Gastroesophageal sphincter (tissue), 4 donors: ENCODE measurements around the gene SLC9A8. TPM values are rescaled to one million over a fixed set of nuclear protein-coding genes. Genes with fewer than 3 reads are reported as not detected.
"Not testable (repeated sequence)": the region's sequence is repeated elsewhere in the genome, so short reads cannot be mapped to it uniquely, and the experiment has no call there.

Experiments used
- ATAC-seq: fragments of 150-250 bp; one replicate; pipeline ENCODE4 v1.9.1; 2016; ENCODE audit warnings: mild to moderate bottlenecking, moderate library complexity
- H3K27ac ChIP-seq, 4 donors: fragments of 200-600 bp; sonication (generic) in 3 of 4; 1 replicate in 3 of 4; 2 replicates in 1 of 4; pipeline ENCODE4 v1.5.1; 2016 to 2019
- H3K27me3 ChIP-seq: fragments of 200-600 bp; sonication (generic); one replicate; pipeline ENCODE4 v1.5.1; 2019
- H3K36me3 ChIP-seq, 2 donors: fragments of 200-600 bp; sonication (generic); one replicate each; pipeline ENCODE4 v1.5.1; 2019; ENCODE audit warnings: control low read depth in 1 of 2
- H3K4me1 ChIP-seq, 3 donors: fragments of 200-600 bp; sonication (generic); 1 replicate in 2 of 3; 2 replicates in 1 of 3; pipeline ENCODE4 v1.5.1; 2016 to 2019; ENCODE audit warnings: control low read depth in 2 of 3
- H3K4me3 ChIP-seq, 2 donors: fragments of 200-600 bp; sonication (generic); one replicate each; pipeline ENCODE4 v1.5.1; 2019; ENCODE audit warnings: mild to moderate bottlenecking in 1 of 2, moderate library complexity in 1 of 2
- H3K9me3 ChIP-seq, 3 donors: fragments of 200-600 bp; sonication (generic); one replicate each; pipeline ENCODE4 v1.5.1; 2017 to 2019; ENCODE audit warnings: control low read depth in 2 of 3
- CTCF ChIP-seq, 4 experiments: fragments of 200-600 bp in 2 of 4; fragments of 450-650 bp in 2 of 4; sonication (generic) in 1 of 4; IDR thresholded peaks; one replicate each; pipeline ENCODE4 v1.5.1; 2017 to 2019; ENCODE audit warnings: antibody characterized with exemption in 4 of 4, mild to moderate bottlenecking in 2 of 4, moderate library complexity in 2 of 4
- EP300 ChIP-seq: sonication (generic); formaldehyde crosslinking; IDR thresholded peaks from one replicate; pipeline ENCODE4 v1.6.1; 2017; ENCODE audit warnings: antibody characterized with exemption, mild to moderate bottlenecking
- POLR2A ChIP-seq, 2 donors: fragments of 450-650 bp; IDR thresholded peaks; one replicate each; pipeline ENCODE4 v1.6.1; 2017; ENCODE audit warnings: antibody characterized with exemption in 2 of 2, mild to moderate bottlenecking in 2 of 2, moderate library complexity in 1 of 2
- POLR2AphosphoS5 ChIP-seq: sonication (generic); formaldehyde crosslinking; IDR thresholded peaks from one replicate; pipeline ENCODE4 v1.6.1; 2017; ENCODE audit warnings: antibody characterized with exemption
- WGBS, 2 donors: methylation state at CpG; one replicate each; pipeline ENCODE4 v1.1.5; 2018; ENCODE audit warnings: low coverage in 1 of 2; 5-methylcytosine and 5-hydroxymethylcytosine counted together
- total RNA-seq, 4 donors: library from RNA; depleted of rRNA; stranded (reverse); fragments of >200 nt; gene quantifications; one replicate each; pipeline ENCODE4 v1.1.0, GENCODE V29; 2016

Gene SLC9A8
- total RNA-seq, 4 donors from 2014 or later = 4.7 to 9.3 (median 7.5) TPM

DNA sequence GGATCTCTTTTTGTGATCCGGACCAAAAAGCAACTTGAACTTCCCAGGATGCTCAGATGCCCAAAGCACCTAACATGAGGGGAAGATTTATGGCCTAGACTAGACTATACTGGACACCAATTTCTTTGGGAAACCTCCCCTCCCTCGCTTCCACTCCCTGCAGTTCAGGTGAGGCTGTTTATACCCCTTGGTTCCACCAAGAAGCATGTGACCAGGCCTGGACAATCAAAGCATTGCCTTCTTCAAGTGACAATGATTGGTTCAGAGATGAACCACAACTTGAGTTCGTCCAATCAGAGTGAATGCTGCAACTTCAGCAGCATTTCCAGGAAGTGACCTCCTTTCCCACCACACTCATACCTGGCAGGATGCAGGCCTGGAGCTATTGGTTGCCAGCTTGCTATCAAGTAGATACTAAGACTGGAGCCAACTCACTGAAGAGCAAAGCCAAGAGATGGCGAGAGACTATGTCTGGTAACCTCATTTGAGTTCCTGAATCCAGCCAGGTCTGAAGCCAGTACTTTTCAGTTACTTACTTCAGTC lies 45.6 kb upstream of the SLC9A8 start:
- H3K27me3 ChIP-seq = no peaks in the 10 kb centered on the region
- H3K36me3 ChIP-seq = no peaks in the 10 kb centered on the region
- no peak overlapping the region for H3K4me3 ChIP-seq
- H3K27ac ChIP-seq = no peak overlapping the region
- no peak for ATAC-seq
- no peak for TF ChIP-seq POLR2AphosphoS5
- no peak for TF ChIP-seq POLR2A (IDR thresholded peaks at IDR 0.05)
- TF ChIP-seq EP300 = no peak
- TF ChIP-seq CTCF (IDR thresholded peaks at IDR 0.05) = no peak
- no peaks in the 10 kb centered on the region for H3K9me3 ChIP-seq
- peaks cover 0 to 39% (median 13%) of the 10 kb centered on the region in 3 donors for H3K4me1 ChIP-seq
- WGBS, 2 donors = 63 to 79% methylated on average over 1 to 3 of the region's 4 CpGs

DNA sequence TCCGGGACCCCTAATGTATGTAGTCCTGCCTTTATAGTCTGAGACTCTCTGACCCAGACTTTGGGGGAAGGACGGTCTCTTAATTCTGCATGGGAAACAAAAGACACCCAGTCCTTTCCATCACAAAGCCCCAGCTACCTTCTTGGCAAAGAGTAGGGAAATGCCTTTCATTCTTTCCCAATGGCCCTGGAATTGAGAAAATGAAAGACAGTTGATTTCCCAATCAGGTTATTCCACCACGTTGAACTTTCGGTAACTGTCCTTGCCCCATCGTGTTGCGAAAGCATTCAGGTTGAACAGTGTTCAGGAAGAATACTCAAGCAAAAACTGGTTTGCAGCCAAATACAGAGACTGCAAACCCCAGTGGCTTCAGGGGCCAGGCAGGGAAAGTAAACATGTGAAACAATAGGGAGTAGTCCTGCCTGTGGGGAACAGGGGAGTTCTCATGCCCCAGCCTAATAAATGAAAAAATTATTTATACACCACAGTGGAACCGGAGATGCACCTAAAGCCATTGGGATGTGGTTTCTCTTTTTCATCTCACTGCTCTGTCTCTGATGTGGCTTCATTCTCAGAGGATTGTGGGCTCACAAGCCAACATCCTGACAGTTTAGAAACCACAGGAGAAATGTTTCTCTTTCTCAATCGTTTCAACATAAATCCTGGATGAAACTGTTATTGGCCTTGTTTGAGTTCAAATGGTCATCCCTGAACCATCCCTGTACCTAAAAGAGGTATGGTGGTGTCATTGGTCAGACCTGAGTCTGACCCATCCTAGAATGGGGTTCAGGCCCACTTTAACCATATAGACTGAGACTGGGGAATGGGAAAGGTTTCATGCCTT lies 44.2 kb upstream of the SLC9A8 start:
- H3K27me3 ChIP-seq = no peaks in the 10 kb centered on the region
- H3K4me3 ChIP-seq = no peak overlapping the region
- no peaks in the 10 kb centered on the region for H3K9me3 ChIP-seq
- WGBS, 2 donors = 38 to 41% methylated on average over 4 to 6 of the region's 8 CpGs
- H3K27ac ChIP-seq = peak overlapping the region in 3 of 4 donors; percentile 65 to 87 (median 68)
- ATAC-seq = peak; percentile 82
- H3K36me3 ChIP-seq = no peaks in the 10 kb centered on the region
- peaks cover 0 to 39% (median 13%) of the 10 kb centered on the region in 3 donors for H3K4me1 ChIP-seq
- TF ChIP-seq POLR2AphosphoS5 = peak; percentile 85
- TF ChIP-seq CTCF (IDR thresholded peaks at IDR 0.05) = no peak
- no peak for TF ChIP-seq EP300
- no peak for TF ChIP-seq POLR2A (IDR thresholded peaks at IDR 0.05)

GRCh38 chr20:49769048-49769581 lies 43.5 kb upstream of the SLC9A8 start:
- no peak for ATAC-seq
- TF ChIP-seq EP300 (no peak), CTCF (IDR thresholded peaks at IDR 0.05) (no peak), POLR2AphosphoS5 (no peak), POLR2A (IDR thresholded peaks at IDR 0.05) (no peak)
- Histone ChIP-seq H3K9me3 (no peaks in the 10 kb centered on the region), H3K27ac (peak overlapping the region in 3 of 4 donors; percentile 65 to 87 (median 68)), H3K4me3 (no peak overlapping the region), H3K36me3 (no peaks in the 10 kb centered on the region), H3K27me3 (no peaks in the 10 kb centered on the region), H3K4me1 (peaks cover 0 to 39% (median 13%) of the 10 kb centered on the region in 3 donors)
- 86 to 91% methylated on average over 3 to 5 of the region's 5 CpGs for whole genome bisulfite sequencing, 2 donors

DNA sequence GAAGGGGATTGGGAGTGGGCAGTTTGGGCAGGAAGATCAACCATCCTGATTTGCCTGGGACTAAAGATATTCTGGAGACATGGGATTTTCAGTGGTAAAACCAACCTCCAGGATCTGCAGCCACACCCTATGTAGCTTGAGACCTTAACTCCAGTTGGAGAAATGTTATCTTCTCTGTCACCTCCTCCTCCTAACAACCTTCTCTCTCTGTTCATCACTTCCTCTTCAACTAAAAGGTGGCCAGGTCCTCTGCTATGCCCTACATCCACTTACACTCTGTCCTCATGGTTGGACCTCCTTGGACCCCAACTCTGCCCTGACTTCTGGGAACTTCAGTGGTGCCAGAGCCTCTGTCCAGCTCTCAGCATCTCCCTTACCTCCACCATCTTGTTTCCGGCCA lies 42.0 kb upstream of the SLC9A8 start:
- ATAC-seq = no peak
- TF ChIP-seq POLR2A (IDR thresholded peaks at IDR 0.05) = no peak
- no peak for TF ChIP-seq CTCF (IDR thresholded peaks at IDR 0.05)
- no peak for TF ChIP-seq POLR2AphosphoS5
- no peak for TF ChIP-seq EP300

GRCh38 chr20:49774213-49774612 lies 38.4 kb upstream of the SLC9A8 start:
- ATAC-seq, H3K27ac ChIP-seq, H3K27me3 ChIP-seq, H3K4me3 ChIP-seq, H3K9me3 ChIP-seq, H3K36me3 ChIP-seq: not testable (repeated sequence)
- 88 to 100% methylated on average over 6 of the region's 8 CpGs for WGBS, 2 donors
- peaks cover 0 to 23% (median 8%) of the 10 kb centered on the region in 3 donors for H3K4me1 ChIP-seq

More for the DNA sequence above, 42.0 kb upstream of the SLC9A8 start:
- Histone ChIP-seq H3K4me3 (no peak overlapping the region), H3K27me3 (no peaks in the 10 kb centered on the region), H3K36me3 (no peaks in the 10 kb centered on the region), H3K9me3 (no peaks in the 10 kb centered on the region), H3K4me1 (peaks cover 0 to 43% (median 19%) of the 10 kb centered on the region in 3 donors), H3K27ac (no peak overlapping the region)
- WGBS, 2 donors = 100% methylated on average over 1 of the region's 1 CpG; no CpG with 5 or more reads in 1 of the 2 donors
